ENCODE results near the gene SLX4IP.

- TF ChIP-seq CTCF (IDR thresholded peaks at IDR 0.05; ENCODE audit: insufficient read depth, low read depth, low read length) (no peak), EZH2 (IDR thresholded peaks at IDR 0.05; ENCODE audit: insufficient read depth, low read length) (no peak)
Observed at GRCh38 chr20:10521068-10521831, 86.1 kb downstream of the SLX4IP start.

Measured in astrocyte (in vitro differentiated cells and primary cell).